ENCODE results near the gene POLN.

- TF ChIP-seq CTCF (conservative IDR thresholded peaks at IDR 0.05): no peak
- no peak for TF ChIP-seq EZH2 (IDR thresholded peaks at IDR 0.05; ENCODE audit: low read depth)
Measured at GRCh38 chr4:2272026-2272827, 30.3 kb upstream of the POLN start.

Measured in PC-9 (cell line).